GM18511 (cell line): ENCODE results near the gene TSPAN10.

Experiments
- ATAC-seq: cut with Tn5 transposase; IDR thresholded peaks from one replicate; pipeline ENCODE4 v1.9.1; 2021; ENCODE audit warnings: mild to moderate bottlenecking, moderate library complexity; ENCODE audit not compliant: unreplicated experiment

Gene TSPAN10

GRCh38 chr17:81685108-81685507 is 48.1 kb downstream of the TSPAN10 start:
- ATAC-seq, result no peak

GRCh38 chr17:81686614-81687013 is 49.6 kb downstream of the TSPAN10 start:
- ATAC-seq, result no peak

GRCh38 chr17:81687770-81688541 is 51.0 kb downstream of the TSPAN10 start:
- no peak for ATAC-seq

GRCh38 chr17:81688616-81689015 is 51.6 kb downstream of the TSPAN10 start:
- ATAC-seq, result no peak

GRCh38 chr17:81690066-81690465 is 53.1 kb downstream of the TSPAN10 start:
- no peak for ATAC-seq

- no peak for ATAC-seq
These were observed 53.6 kb downstream of the TSPAN10 start for GRCh38 chr17:81690549-81690948.

- no peak for ATAC-seq
These were observed 54.2 kb downstream of the TSPAN10 start for GRCh38 chr17:81691196-81691595.

GRCh38 chr17:81691608-81692007 is 54.6 kb downstream of the TSPAN10 start:
- ATAC-seq, result no peak

- no peak for ATAC-seq
These were observed 56.7 kb downstream of the TSPAN10 start for GRCh38 chr17:81693509-81694210.

GRCh38 chr17:81694810-81695209 is 57.8 kb downstream of the TSPAN10 start:
- no peak for ATAC-seq

GRCh38 chr17:81695211-81695610 is 58.2 kb downstream of the TSPAN10 start:
- ATAC-seq, result no peak

GRCh38 chr17:81695801-81696200 is 58.8 kb downstream of the TSPAN10 start:
- ATAC-seq, result no peak

- no peak for ATAC-seq
These were observed 59.4 kb downstream of the TSPAN10 start for GRCh38 chr17:81696218-81696941.

GRCh38 chr17:81697261-81698044 is 60.5 kb downstream of the TSPAN10 start:
- ATAC-seq, result no peak
